MM.1S (cell line): Measurements from ENCODE around the gene ULK4.

ENCODE experiments used
- DNase-seq: peaks from one replicate; pipeline ENCODE4 v3.0.0-alpha.2; 2015
- H2AFZ ChIP-seq: fragments of 300-600 bp; sonication (generic); 2 replicates; pipeline ENCODE4 v1.6.0; 2016; ENCODE audit warnings: antibody characterized with exemption, low read length
- H3F3A ChIP-seq: fragments of 300-600 bp; sonication (generic); 2 replicates; pipeline ENCODE4 v1.6.1; 2016; ENCODE audit warnings: mild to moderate bottlenecking, antibody characterized with exemption, low read length, moderate library complexity, mixed read lengths; ENCODE audit not compliant: insufficient read depth
- H3K27ac ChIP-seq: fragments of 300-600 bp; sonication (generic); 2 replicates; pipeline ENCODE4 v1.5.1; 2016; ENCODE audit warnings: mild to moderate bottlenecking, low read length
- H3K27me3 ChIP-seq: fragments of 300-600 bp; sonication (generic); replicated peaks from 2 replicates; pipeline ENCODE4 v1.6.0; 2016; ENCODE audit warnings: low read length; ENCODE audit not compliant: insufficient read depth
- H3K36me3 ChIP-seq: fragments of 300-600 bp; sonication (generic); replicated peaks from 2 replicates; pipeline ENCODE4 v1.6.1; 2016; ENCODE audit warnings: mild to moderate bottlenecking, low read length, mixed read lengths; ENCODE audit not compliant: insufficient read depth
- H3K4me1 ChIP-seq: fragments of 300-600 bp; sonication (generic); 2 replicates; pipeline ENCODE4 v1.6.1; 2016; ENCODE audit warnings: low read length, mixed read lengths
- H3K4me2 ChIP-seq: fragments of 300-600 bp; sonication (generic); 2 replicates; pipeline ENCODE4 v1.6.0; 2016; ENCODE audit warnings: low read depth, low read length
- H3K4me3 ChIP-seq: fragments of 300-600 bp; sonication (generic); 2 replicates; pipeline ENCODE4 v1.5.1; 2016; ENCODE audit warnings: low read length, mixed read lengths
- H3K79me2 ChIP-seq: fragments of 300-600 bp; sonication (generic); 2 replicates; pipeline ENCODE4 v1.6.1; 2016; ENCODE audit warnings: mixed run types, low read length, mixed read lengths
- H3K9ac ChIP-seq: fragments of 300-600 bp; sonication (generic); 2 replicates; pipeline ENCODE4 v1.6.1; 2016; ENCODE audit warnings: low read length, mixed read lengths
- H3K9me2 ChIP-seq: fragments of 300-600 bp; sonication (generic); replicated peaks from 2 replicates; pipeline ENCODE4 v1.6.1; 2016; ENCODE audit warnings: mild to moderate bottlenecking, low read length, mixed read lengths; ENCODE audit not compliant: insufficient read depth
- H3K9me3 ChIP-seq: fragments of 300-600 bp; sonication (generic); replicated peaks from 2 replicates; pipeline ENCODE4 v1.6.1; 2016; ENCODE audit warnings: mild to moderate bottlenecking, low read length, mixed read lengths; ENCODE audit not compliant: insufficient read depth
- H4K20me1 ChIP-seq: fragments of 300-600 bp; sonication (generic); 2 replicates; pipeline ENCODE4 v1.6.1; 2016; ENCODE audit warnings: mild to moderate bottlenecking, low read length, moderate library complexity, mixed read lengths; ENCODE audit not compliant: insufficient read depth
- CTCF ChIP-seq: fragments of 300-600 bp; sonication (generic); IDR thresholded peaks from 2 replicates; pipeline ENCODE4 v1.5.1; 2016; ENCODE audit warnings: antibody characterized with exemption, low read length, mixed read lengths
- EZH2 ChIP-seq: fragments of 300-600 bp; sonication (generic); optimal IDR thresholded peaks from 2 replicates; pipeline ENCODE3; 2017; ENCODE audit warnings: low read depth, mild to moderate bottlenecking, antibody characterized with exemption, low read length, mixed read lengths
- EZH2phosphoT487 ChIP-seq: fragments of 300-600 bp; sonication (generic); IDR thresholded peaks from 2 replicates; pipeline ENCODE4 v1.6.1; 2018; ENCODE audit warnings: antibody characterized with exemption, low read length

ULK4 gene

DNA sequence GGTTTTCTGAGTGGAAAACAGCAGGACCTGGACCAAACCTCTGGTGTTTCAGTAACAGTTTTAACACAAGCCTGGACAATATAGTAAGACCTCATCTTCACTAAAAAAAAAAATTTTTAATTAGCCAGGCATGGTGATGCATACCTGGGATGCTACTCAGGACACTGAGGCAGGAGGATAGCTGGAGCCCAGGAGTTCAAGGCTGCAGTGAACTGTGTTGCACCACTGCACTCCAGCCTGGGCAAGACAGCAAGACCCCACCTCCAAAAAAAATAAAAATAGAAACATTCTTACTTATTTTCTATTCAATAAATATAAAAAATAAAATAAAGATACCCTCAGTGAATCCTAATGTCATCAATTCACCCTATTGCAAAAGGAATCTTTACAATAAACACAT is 21.5 kb downstream of the ULK4 start:
- Histone ChIP-seq H3F3A (no peaks in the 10 kb centered on the region), H3K9me3 (no peaks in the 10 kb centered on the region), H4K20me1 (no peaks in the 10 kb centered on the region), H3K79me2 (no peaks in the 10 kb centered on the region), H3K27ac (no peak overlapping the region), H2AFZ (no peak overlapping the region), H3K9ac (no peak overlapping the region), H3K9me2 (no peaks in the 10 kb centered on the region), H3K4me1 (no peaks in the 10 kb centered on the region), H3K4me3 (no peak overlapping the region), H3K27me3 (no peaks in the 10 kb centered on the region), H3K36me3 (no peaks in the 10 kb centered on the region), H3K4me2 (no peak overlapping the region)
- TF ChIP-seq EZH2 (no peak), EZH2phosphoT487 (no peak), CTCF (no peak)
- DNase-seq = no peak

- no peak overlapping the region for H3K4me3 ChIP-seq
These were observed 25.5 kb downstream of the ULK4 start for GRCh38 chr3:41936384-41936783.

DNA sequence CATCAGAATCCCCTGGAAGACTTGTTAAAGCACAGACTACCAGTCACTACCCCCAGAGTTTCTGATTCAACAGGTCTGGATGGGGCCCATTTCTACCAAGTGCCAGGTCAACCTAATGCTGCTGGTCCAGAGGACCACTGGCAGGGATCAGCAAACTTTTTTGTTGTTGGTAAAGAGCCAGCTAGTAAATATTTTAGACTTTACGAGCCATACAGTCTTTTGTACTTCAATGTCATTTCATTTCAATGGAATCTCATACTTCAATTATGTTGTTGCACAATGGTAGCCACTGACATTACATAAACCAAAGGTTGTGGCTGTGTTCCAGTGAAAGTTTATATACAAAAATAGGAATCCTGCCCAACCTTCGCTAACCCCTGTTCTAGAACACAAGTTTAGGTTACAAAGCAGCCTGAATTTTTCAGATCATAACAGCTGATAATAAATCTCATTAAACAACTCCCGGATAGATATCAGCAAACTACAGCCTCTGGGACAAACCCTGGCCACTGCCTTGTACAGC is 28.7 kb downstream of the ULK4 start:
- no peak overlapping the region for H3K4me2 ChIP-seq
- no peaks in the 10 kb centered on the region for H3K4me1 ChIP-seq
- no peaks in the 10 kb centered on the region for H3K27me3 ChIP-seq
- H2AFZ ChIP-seq = no peak overlapping the region
- no peaks in the 10 kb centered on the region for H3K36me3 ChIP-seq
- no peaks in the 10 kb centered on the region for H3K9me3 ChIP-seq
- no peak for TF ChIP-seq CTCF
- no peak overlapping the region for H3K9ac ChIP-seq
- H3K9me2 ChIP-seq = no peaks in the 10 kb centered on the region
- no peaks in the 10 kb centered on the region for H4K20me1 ChIP-seq
- no peak for DNase-seq
- no peaks in the 10 kb centered on the region for H3F3A ChIP-seq
- no peak overlapping the region for H3K4me3 ChIP-seq
- no peak overlapping the region for H3K27ac ChIP-seq
- no peaks in the 10 kb centered on the region for H3K79me2 ChIP-seq

More at GRCh38 chr3:41936384-41936783, 25.5 kb downstream of the ULK4 start:
- no peak overlapping the region for H2AFZ ChIP-seq
- no peak overlapping the region for H3K4me2 ChIP-seq
- H3K4me1 ChIP-seq = no peaks in the 10 kb centered on the region
- no peak overlapping the region for H3K27ac ChIP-seq
- H3K27me3 ChIP-seq = no peaks in the 10 kb centered on the region
- no peak for DNase-seq
- no peaks in the 10 kb centered on the region for H4K20me1 ChIP-seq
- H3K9me2 ChIP-seq = no peaks in the 10 kb centered on the region
- TF ChIP-seq EZH2 (no peak), EZH2phosphoT487 (no peak), CTCF (no peak)
- H3K79me2 ChIP-seq = no peaks in the 10 kb centered on the region
- H3K36me3 ChIP-seq = no peaks in the 10 kb centered on the region
- no peaks in the 10 kb centered on the region for H3K9me3 ChIP-seq
- no peak overlapping the region for H3K9ac ChIP-seq
- no peaks in the 10 kb centered on the region for H3F3A ChIP-seq
